Mesodermal cell (in vitro differentiated cells): ENCODE measurements around the gene SLC28A1.

Experiments
- H3K27ac ChIP-seq: 2 replicates; pipeline ENCODE4 v1.7.0; 2013; ENCODE audit warnings: mild to moderate bottlenecking, low read depth, low read length, moderate library complexity; ENCODE audit not compliant: severe bottlenecking
- H3K36me3 ChIP-seq: 2 replicates; pipeline ENCODE4 v1.7.1; 2013; ENCODE audit warnings: mild to moderate bottlenecking, low read length, moderate library complexity; ENCODE audit not compliant: control insufficient read depth, insufficient read depth
- H3K4me1 ChIP-seq: one replicate; pipeline ENCODE4 v1.7.1; 2013; ENCODE audit warnings: mild to moderate bottlenecking, low read length; ENCODE audit not compliant: insufficient read depth, control insufficient read depth, poor library complexity, severe bottlenecking
- H3K4me3 ChIP-seq: 2 replicates; pipeline ENCODE4 v1.7.0; 2013; ENCODE audit warnings: low read length, control low read depth, mild to moderate bottlenecking; ENCODE audit not compliant: insufficient read depth, poor library complexity, severe bottlenecking; ENCODE audit errors: extremely low read depth
- H3K9me3 ChIP-seq: 2 replicates; pipeline ENCODE4 v1.7.1; 2013; ENCODE audit warnings: mild to moderate bottlenecking, low read length, moderate library complexity; ENCODE audit not compliant: control insufficient read depth
- WGBS, 2 experiments: methylation state at CpG; one replicate each; pipeline ENCODE4 v1.1.5; 2013; ENCODE audit warnings: missing lambda C conversion rate in 2 of 2; ENCODE audit not compliant: insufficient coverage in 2 of 2; 5-methylcytosine and 5-hydroxymethylcytosine counted together

SLC28A1 gene

GRCh38 chr15:84846269-84846668, 38.2 kb upstream of the SLC28A1 start:
- no CpG with 5 or more reads among the region's 1 CpG for WGBS, 2 experiments
- no peaks in the 10 kb centered on the region for H3K9me3 ChIP-seq
- no peak overlapping the region for H3K4me3 ChIP-seq
- no peak overlapping the region for H3K27ac ChIP-seq
- peaks cover 60% of the 10 kb centered on the region for H3K36me3 ChIP-seq
- H3K4me1 ChIP-seq, result no peaks in the 10 kb centered on the region

GRCh38 chr15:84847382-84847781, 37.1 kb upstream of the SLC28A1 start:
- Histone ChIP-seq H3K4me1 (no peaks in the 10 kb centered on the region), H3K9me3 (no peaks in the 10 kb centered on the region), H3K27ac (no peak overlapping the region), H3K36me3 (peaks cover 60% of the 10 kb centered on the region), H3K4me3 (no peak overlapping the region)

- Histone ChIP-seq H3K36me3 (peaks cover 66% of the 10 kb centered on the region), H3K4me1 (no peaks in the 10 kb centered on the region), H3K9me3 (no peaks in the 10 kb centered on the region), H3K27ac (no peak overlapping the region), H3K4me3 (no peak overlapping the region)
- WGBS, 2 experiments, result 100% methylated on average over 4 to 5 of the region's 5 CpGs
These were observed 32.2 kb upstream of the SLC28A1 start for GRCh38 chr15:84852212-84852611.

GRCh38 chr15:84855136-84855535, 29.3 kb upstream of the SLC28A1 start:
- WGBS, 2 experiments, result 94 to 98% methylated on average over 8 to 9 of the region's 9 CpGs
- H3K27ac ChIP-seq, result no peak overlapping the region
- H3K36me3 ChIP-seq, result peaks cover 88% of the 10 kb centered on the region
- no peak overlapping the region for H3K4me3 ChIP-seq
- H3K9me3 ChIP-seq, result no peaks in the 10 kb centered on the region
- no peaks in the 10 kb centered on the region for H3K4me1 ChIP-seq

GRCh38 chr15:84855765-84856164, 28.7 kb upstream of the SLC28A1 start:
- Histone ChIP-seq H3K9me3 (no peaks in the 10 kb centered on the region), H3K4me3 (no peak overlapping the region), H3K36me3 (peaks cover 90% of the 10 kb centered on the region), H3K4me1 (no peaks in the 10 kb centered on the region), H3K27ac (no peak overlapping the region)

GRCh38 chr15:84856731-84857417, 27.6 kb upstream of the SLC28A1 start:
- Histone ChIP-seq H3K4me1 (no peaks in the 10 kb centered on the region), H3K9me3 (no peaks in the 10 kb centered on the region), H3K4me3 (no peak overlapping the region), H3K36me3 (peaks cover 90% of the 10 kb centered on the region), H3K27ac (no peak overlapping the region)
- WGBS, 2 experiments, result 93 to 95% methylated on average over 12 to 13 of the region's 16 CpGs

GRCh38 chr15:84857418-84858004, 27.0 kb upstream of the SLC28A1 start:
- peaks cover 90% of the 10 kb centered on the region for H3K36me3 ChIP-seq
- H3K9me3 ChIP-seq, result no peaks in the 10 kb centered on the region
- H3K27ac ChIP-seq, result no peak overlapping the region
- H3K4me3 ChIP-seq, result no peak overlapping the region
- peaks cover under 1% of the 10 kb centered on the region for H3K4me1 ChIP-seq
- 96 to 98% methylated on average over 14 of the region's 15 CpGs for WGBS, 2 experiments

- Histone ChIP-seq H3K4me3 (no peak overlapping the region), H3K4me1 (peaks cover 4% of the 10 kb centered on the region), H3K36me3 (peaks cover 92% of the 10 kb centered on the region), H3K27ac (no peak overlapping the region), H3K9me3 (no peaks in the 10 kb centered on the region)
- 94% methylated on average over 11 of the region's 11 CpGs for WGBS, 2 experiments
These were observed 26.2 kb upstream of the SLC28A1 start for GRCh38 chr15:84858231-84858630.

GRCh38 chr15:84859144-84859543, 25.3 kb upstream of the SLC28A1 start:
- Histone ChIP-seq H3K4me1 (peaks cover 4% of the 10 kb centered on the region), H3K4me3 (no peak overlapping the region), H3K9me3 (no peaks in the 10 kb centered on the region), H3K27ac (no peak overlapping the region), H3K36me3 (peaks cover 94% of the 10 kb centered on the region)
- 97 to 98% methylated on average over 5 to 8 of the region's 8 CpGs for WGBS, 2 experiments

- H3K27ac ChIP-seq, result no peak overlapping the region
- no peaks in the 10 kb centered on the region for H3K9me3 ChIP-seq
- no peak overlapping the region for H3K4me3 ChIP-seq
- H3K36me3 ChIP-seq, result peaks cover 94% of the 10 kb centered on the region
- 90 to 99% methylated on average over 9 to 15 of the region's 15 CpGs for WGBS, 2 experiments
- peaks cover 4% of the 10 kb centered on the region for H3K4me1 ChIP-seq
These were observed 24.8 kb upstream of the SLC28A1 start for GRCh38 chr15:84859651-84860050.

- 91 to 100% methylated on average over 1 of the region's 3 CpGs for WGBS, 2 experiments
- no peaks in the 10 kb centered on the region for H3K9me3 ChIP-seq
- H3K36me3 ChIP-seq, result peaks cover 94% of the 10 kb centered on the region
- H3K4me3 ChIP-seq, result no peak overlapping the region
- H3K4me1 ChIP-seq, result peaks cover 4% of the 10 kb centered on the region
- no peak overlapping the region for H3K27ac ChIP-seq
These were observed 22.7 kb upstream of the SLC28A1 start for GRCh38 chr15:84861781-84862180.
